Kidney tubule cell (primary cell): Measurements from ENCODE around the gene UCK2.

Source experiments
- DNase-seq: peaks from one replicate; pipeline ENCODE4 v3.0.0-alpha.2; 2018; ENCODE audit warnings: low spot score

Gene UCK2

DNA sequence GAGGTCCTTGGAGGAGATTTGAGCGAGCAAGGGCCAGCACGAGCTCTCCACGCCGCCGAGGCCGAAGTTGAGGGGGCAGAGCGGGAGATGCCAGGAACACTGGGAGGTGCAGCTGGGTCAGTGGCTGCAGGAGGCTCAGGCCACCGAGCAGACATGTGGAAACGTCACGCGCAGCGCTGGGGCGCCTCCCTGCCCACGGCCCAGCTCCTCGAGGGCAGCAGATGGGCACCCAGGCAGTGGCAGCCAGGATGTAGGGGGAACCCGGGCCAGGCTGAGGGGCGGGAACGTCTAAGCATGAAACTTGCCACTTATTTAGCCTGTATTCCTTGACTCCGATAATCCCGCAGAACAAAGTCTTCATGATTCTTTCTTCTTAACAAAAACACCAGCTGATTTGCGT, 114.1 kb downstream of the UCK2 start:
- no peak for DNase-seq

DNA sequence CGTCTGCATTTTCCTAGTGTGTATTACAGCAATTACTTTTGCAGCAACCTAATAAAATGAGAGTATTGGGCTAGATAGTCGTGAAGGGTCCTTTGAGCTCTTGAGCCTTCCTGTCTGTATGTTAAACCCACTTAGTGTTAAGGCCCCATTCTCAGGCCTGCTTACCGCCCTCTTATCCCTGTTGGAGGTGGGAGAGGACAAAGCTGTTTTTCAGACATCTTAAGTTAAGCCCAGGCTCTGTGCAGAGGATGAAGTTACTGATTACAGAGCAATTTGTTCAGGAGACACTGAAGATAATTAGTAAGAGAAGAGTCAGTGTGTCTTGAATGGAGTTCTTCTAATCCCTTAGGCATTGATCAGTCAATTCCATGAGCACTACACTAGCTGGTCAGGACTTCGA, 114.6 kb downstream of the UCK2 start:
- no peak for DNase-seq

DNA sequence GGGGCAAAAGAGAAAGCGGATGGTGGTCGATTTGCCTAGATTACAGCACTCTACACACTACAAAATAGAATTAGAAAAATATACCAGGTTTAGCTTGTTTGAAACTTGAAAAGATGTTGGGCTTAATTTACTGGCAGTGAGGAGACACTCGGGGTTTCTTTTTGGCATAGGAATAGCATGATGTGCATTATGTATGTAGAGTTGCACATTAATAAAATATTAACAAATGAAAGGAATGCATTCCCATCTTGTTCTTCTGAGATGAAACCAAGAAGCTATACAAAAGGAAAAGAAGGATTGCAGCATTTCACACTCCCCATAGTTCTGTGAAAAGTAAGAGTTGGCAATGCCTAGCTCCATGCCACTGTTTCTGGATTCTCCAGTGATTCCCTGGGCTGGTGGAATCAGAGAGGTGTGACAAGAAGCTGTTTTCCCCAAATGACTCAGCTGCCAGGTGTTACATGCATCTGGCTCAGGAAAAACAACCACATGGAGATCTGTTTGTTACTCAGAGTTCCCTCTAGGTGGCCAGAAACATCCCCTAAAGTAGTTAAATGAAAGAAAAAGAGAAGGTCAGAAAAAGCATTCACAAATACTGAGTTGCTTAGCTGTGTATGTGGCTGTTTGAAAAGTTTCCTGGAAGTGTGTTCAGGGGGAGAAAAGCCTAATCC, 115.6 kb downstream of the UCK2 start:
- peak; percentile 48 for DNase-seq

DNA sequence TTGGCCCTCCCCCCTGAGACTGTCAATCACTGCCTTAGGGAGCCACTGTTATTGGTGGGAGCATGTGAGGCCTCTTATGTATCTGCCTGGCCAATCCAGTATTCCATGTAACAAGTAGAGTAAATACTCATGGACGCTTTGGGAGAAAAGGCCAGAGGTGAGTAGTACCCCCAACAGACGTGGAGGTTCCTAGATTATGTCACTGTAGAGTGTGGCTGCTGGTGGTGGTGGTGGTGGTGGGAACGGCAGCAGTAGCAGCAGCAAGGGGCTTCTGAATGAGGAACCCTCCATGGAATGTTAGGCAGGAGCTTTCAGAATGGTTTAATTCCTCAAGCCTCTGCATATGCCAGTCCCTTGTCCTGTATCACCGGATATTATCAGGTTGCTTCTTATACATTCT, 118.5 kb downstream of the UCK2 start:
- DNase-seq = no peak

DNA sequence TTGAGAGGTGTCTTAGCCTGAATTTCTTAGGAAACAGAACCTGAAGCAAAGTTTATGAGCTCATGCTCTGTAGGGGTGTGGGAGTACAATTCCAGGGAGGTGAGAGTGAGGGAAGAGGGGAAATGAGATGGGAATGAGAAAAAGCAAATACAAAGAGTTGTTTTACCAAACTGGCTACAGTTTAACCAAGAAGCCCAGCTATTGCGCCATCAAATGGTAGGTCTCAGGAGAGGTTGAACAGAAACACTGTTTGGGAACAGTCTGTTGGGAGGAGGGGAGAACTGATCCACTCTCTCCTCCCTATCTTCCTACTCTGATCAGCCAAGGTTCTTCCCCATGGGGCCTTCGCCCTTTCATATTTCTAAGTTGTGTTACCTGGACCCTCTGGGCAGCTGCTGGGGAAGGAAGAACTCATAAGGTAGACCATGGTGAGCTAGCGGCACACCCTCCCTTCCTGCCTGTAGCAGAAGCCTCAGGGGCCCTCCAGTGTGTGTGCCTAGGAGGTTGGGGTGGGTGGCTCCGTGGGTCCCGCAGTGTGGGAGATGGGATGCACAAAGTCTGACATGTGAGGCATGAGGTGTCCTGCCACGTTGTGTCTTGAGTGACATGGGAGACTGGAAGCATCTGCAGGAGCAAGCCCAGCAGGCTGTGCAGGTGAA, 120.5 kb downstream of the UCK2 start:
- no peak for DNase-seq

DNA sequence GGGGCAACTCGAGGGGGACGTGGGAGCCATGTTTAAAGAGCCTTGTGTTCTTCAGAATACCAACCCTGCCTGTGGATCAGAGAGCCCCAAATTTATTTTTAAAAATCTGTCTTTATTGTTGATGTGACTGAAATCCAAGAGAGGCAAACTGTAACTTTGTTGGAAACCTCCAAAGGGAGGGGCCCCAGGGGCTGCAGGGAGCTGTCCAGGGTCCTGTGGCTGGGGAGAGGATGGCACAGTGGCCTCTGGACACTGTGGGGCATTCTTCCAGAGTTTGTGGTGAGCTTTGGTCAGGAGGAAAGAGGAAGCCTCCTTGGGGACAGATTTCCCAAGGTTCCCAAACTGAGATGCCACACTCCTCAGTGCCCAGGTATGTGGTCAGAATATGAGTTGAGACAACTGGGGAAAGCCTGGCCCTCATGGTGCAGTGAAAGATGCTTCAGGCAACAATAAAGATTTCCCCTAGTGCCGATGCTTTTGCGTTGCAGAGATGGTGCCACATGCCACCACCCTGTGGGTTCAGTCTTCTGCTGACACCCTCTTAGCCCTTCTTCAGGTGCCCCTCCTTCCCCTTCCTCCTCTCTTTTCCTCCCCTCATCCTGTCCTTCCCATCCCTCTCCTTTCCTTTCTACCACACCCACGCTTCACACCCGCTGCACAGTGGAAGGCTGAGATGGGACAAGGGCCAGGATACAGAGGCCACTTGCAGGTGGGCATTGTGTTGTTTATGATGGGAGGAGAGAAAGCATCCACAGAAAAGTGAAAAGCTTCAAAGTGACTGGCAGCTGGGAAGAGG, 122.1 kb downstream of the UCK2 start:
- peak; percentile 17 for DNase-seq

DNA sequence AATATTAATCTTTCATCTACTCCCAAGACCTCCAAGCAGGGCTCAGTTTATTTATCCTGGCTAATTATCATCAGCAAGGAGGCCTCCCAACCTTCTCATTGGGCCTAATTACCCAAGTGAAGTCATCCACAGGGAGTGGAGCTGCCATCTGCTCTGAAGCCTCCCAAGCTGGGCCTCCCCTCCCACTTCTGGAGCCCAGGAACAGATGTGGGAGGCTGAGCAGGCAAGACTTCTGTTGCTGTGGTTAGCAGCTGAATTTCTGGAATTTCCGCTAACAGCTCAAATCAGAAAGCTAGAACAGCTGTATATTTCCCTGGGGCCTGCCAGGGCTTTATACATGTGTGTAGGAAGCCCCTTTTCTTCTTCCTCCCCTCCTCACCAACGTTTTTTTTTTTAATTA, 127.5 kb downstream of the UCK2 start:
- no peak for DNase-seq

DNA sequence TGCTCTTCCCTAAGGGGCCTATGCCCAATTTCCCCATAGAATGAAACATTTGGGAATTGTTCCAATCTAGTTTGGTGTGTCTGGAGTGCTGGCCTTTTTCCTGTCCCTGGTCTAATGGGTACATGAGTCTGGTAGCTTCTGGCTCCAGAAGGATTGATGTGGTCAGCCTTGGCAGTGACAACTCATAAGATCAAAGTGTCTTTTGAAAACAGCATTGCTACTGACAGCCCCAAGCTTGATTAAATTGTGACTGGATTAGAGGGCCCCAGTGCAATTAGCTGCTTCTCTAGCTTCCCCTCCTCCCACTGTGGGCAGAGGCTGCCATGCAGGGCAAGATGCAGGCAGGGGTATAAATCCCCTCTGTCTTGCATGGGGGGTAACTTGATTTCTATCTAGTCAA, 130.9 kb downstream of the UCK2 start:
- no peak for DNase-seq

DNA sequence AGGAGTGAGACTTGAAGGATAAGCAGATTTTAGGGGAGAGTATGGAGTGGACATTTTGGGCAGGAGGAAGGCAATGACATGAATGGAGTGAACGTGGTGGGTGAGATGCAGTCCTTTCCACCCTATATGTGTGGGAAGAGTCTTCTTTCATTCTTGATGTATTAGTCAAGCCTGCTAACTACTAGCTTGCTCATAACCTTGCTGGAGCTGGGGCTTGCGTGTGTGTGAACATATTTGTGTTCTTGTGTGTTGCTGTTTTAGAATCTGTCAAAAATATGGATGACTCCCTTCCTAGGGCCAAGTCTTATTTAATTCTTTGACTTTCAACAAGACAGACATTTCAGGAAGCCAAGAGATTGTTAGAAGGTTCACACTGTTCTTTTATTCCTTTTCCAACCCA, 132.7 kb downstream of the UCK2 start:
- DNase-seq = no peak

DNA sequence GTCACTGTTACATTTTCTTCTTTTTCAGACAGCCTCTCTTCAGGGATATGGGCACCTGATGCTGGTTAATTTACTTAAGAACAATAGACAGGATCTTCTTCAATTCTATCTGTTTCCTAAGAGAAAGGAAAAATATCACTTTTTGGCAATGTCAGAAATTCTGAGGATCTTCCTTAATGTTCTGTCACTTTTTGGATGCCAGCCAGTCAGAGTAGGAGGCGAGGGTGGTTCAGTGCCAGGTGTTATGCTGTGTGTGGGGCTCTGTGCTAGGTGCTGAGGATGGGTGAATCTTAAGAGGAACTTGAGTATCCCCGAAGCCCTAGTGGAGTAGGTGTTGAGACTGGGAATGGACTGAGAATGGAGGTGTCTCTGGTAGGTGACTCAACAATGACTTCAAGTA, 133.5 kb downstream of the UCK2 start:
- no peak for DNase-seq
